ENCODE measurements around the gene ZBTB16.

Gene ZBTB16

DNA sequence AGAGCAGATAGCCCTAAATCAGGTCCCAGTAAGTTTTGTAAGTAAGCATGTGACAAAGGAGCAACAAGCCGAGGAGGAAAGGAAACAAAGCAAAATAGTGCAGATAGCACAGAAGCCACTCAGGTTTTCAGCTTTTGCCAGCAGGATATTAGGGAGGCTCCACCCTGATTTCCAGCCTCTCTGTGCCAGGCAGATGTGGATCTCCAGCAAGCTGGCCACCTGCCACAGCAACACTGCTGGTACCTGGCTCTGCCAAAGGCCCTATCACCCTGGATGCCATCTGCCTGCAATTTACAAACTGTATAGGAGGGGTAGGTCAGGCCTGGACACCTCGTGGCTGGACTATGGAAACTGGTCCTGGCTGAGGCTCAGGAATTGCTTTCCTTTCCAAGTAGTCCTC is 224.5 kb downstream of the ZBTB16 start:
- H3K4me3 ChIP-seq (ENCODE audit: low read depth, low read length), result no peak overlapping the region
- no peaks in the 10 kb centered on the region for H3K36me3 ChIP-seq (ENCODE audit: control insufficient read depth in 2 of 2, insufficient read depth in 1 of 2, low read length in 2 of 2)
- CTCF ChIA-PET, result interaction anchor here (1.5 kb wide), 1 partner anchor 479 kb away, joined by 5 read pairs; no protein-coding TSS in a partner anchor
- POLR2A ChIA-PET, result no interaction called here
- TF ChIP-seq ZNF248 (tag by site-specific recombination; IDR thresholded peaks at IDR 0.05) (no peak), ZNF626 (tag by site-specific recombination; IDR thresholded peaks at IDR 0.05) (no peak), GLI4 (tag by site-specific recombination; IDR thresholded peaks at IDR 0.05) (no peak), ZNF555 (tag by site-specific recombination; conservative IDR thresholded peaks at IDR 0.05) (no peak), ZNF843 (tag by site-specific recombination; IDR thresholded peaks at IDR 0.05) (no peak), ZNF426 (tag by site-specific recombination; IDR thresholded peaks at IDR 0.05) (no peak), ZNF24 (tag by site-specific recombination; IDR thresholded peaks at IDR 0.05) (no peak), BCL11A (tag by site-specific recombination; IDR thresholded peaks at IDR 0.05; ENCODE audit: low read depth) (no peak), ATF2 (tag by site-specific recombination; IDR thresholded peaks at IDR 0.05; ENCODE audit: low read depth) (no peak), ZNF114 (tag by site-specific recombination; IDR thresholded peaks at IDR 0.05) (no peak)
- TF ChIP-seq, protein P1, sequence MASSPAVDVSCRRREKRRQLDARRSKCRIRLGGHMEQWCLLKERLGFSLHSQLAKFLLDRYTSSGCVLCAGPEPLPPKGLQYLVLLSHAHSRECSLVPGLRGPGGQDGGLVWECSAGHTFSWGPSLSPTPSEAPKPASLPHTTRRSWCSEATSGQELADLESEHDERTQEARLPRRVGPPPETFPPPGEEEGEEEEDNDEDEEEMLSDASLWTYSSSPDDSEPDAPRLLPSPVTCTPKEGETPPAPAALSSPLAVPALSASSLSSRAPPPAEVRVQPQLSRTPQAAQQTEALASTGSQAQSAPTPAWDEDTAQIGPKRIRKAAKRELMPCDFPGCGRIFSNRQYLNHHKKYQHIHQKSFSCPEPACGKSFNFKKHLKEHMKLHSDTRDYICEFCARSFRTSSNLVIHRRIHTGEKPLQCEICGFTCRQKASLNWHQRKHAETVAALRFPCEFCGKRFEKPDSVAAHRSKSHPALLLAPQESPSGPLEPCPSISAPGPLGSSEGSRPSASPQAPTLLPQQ (tag by site-specific recombination; IDR thresholded peaks at IDR 0.05), result no peak
- H3K27ac ChIP-seq (ENCODE audit: extremely low read depth, low read depth, low read length), result no peak overlapping the region
- no peaks in the 10 kb centered on the region for H3K4me1 ChIP-seq (ENCODE audit: control insufficient read depth, insufficient read depth, low read length)
- no peaks in the 10 kb centered on the region for H3K9me3 ChIP-seq (ENCODE audit: control insufficient read depth, insufficient read depth, low read depth, low read length)

DNA sequence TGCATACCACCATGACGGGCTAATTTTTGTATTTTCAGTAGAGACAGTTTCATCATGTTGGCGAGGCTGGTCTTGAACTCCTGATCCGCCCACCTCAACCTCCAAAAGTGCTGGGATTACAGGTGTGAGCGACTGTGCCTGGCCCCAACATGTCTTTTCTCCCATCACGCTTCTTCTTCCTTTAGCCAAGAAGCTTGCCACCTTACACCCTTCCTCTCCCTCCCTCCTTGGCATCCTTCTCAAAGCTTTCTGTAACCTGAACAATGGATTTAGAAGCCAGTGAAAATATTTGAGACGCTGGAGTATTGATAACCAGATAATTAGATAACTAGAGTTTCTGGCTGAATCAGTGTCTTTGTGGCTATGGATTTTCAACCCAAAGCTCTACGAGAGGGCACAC is 225.4 kb downstream of the ZBTB16 start:
- Histone ChIP-seq H3K4me1 (ENCODE audit: control insufficient read depth, insufficient read depth, low read length) (no peaks in the 10 kb centered on the region), H3K9me3 (ENCODE audit: control insufficient read depth, insufficient read depth, low read depth, low read length) (no peaks in the 10 kb centered on the region), H3K27ac (ENCODE audit: extremely low read depth, low read depth, low read length) (no peak overlapping the region), H3K36me3 (ENCODE audit: control insufficient read depth in 2 of 2, insufficient read depth in 1 of 2, low read length in 2 of 2) (no peaks in the 10 kb centered on the region), H3K4me3 (ENCODE audit: low read depth, low read length) (no peak overlapping the region)
- CTCF ChIA-PET, result interaction anchor here (0.9 to 1.5 kb wide), 2 partner anchors 291 to 478 kb away, joined by 4 to 5 read pairs; no protein-coding TSS in a partner anchor
- POLR2A ChIA-PET, result no interaction called here
- TF ChIP-seq ZNF157 (tag by site-specific recombination; IDR thresholded peaks at IDR 0.05) (no peak), KLF10 (tag by site-specific recombination; IDR thresholded peaks at IDR 0.05) (no peak), RBAK (tag by site-specific recombination; IDR thresholded peaks at IDR 0.05) (no peak), OVOL3 (tag by site-specific recombination; IDR thresholded peaks at IDR 0.05) (no peak), ZNF544 (tag by site-specific recombination; IDR thresholded peaks at IDR 0.05) (no peak), ZFP3 (tag by site-specific recombination; IDR thresholded peaks at IDR 0.05; ENCODE audit: low read depth) (no peak), ZNF423 (tag by site-specific recombination; IDR thresholded peaks at IDR 0.05) (no peak), ZNF133 (tag by site-specific recombination; IDR thresholded peaks at IDR 0.05) (no peak), ZEB2 (tag by site-specific recombination; IDR thresholded peaks at IDR 0.05) (no peak)

DNA sequence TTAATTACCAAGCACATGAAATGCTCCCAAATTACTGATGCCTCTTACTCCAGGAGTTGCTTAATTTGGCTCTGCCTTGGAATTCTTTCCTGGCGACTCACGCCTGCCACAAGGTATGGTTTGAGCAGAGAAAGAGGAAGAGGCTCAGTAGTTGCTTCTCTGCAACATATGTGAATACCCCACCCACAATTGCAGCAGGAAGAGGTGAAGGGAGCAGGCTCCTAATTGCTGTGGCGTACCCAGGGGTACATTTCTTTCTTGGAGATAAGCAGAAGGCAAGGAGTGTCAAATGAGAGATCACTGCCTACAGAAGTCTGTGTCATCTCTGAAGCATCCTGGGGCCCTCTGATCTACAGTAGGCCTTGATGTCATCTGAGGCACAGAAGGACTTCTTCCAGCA is 226.1 kb downstream of the ZBTB16 start:
- H3K9me3 ChIP-seq (ENCODE audit: control insufficient read depth, insufficient read depth, low read depth, low read length), result no peaks in the 10 kb centered on the region
- H3K36me3 ChIP-seq (ENCODE audit: control insufficient read depth in 2 of 2, insufficient read depth in 1 of 2, low read length in 2 of 2), result no peaks in the 10 kb centered on the region
- no peaks in the 10 kb centered on the region for H3K4me1 ChIP-seq (ENCODE audit: control insufficient read depth, insufficient read depth, low read length)
- TF ChIP-seq ZSCAN16 (tag by site-specific recombination; IDR thresholded peaks at IDR 0.05), result no peak
- no peak for TF ChIP-seq ZNF48 (tag by site-specific recombination; IDR thresholded peaks at IDR 0.05)
- TF ChIP-seq ZNF335 (tag by site-specific recombination; conservative IDR thresholded peaks at IDR 0.05), result no peak
- no peak for TF ChIP-seq ZNF292 (tag by site-specific recombination; IDR thresholded peaks at IDR 0.05; ENCODE audit: borderline replicate concordance, low read depth)
- 0 out of 2 replicates have a peak, but pooled peaks have one; percentile 13 for TF ChIP-seq ZNF394 (tag by site-specific recombination; IDR thresholded peaks at IDR 0.05; ENCODE audit: borderline replicate concordance)
- no peak for TF ChIP-seq ZNF248 (tag by site-specific recombination; IDR thresholded peaks at IDR 0.05)
- no peak for TF ChIP-seq GLIS2 (tag by site-specific recombination; IDR thresholded peaks at IDR 0.05)
- TF ChIP-seq ZNF600 (tag by site-specific recombination; IDR thresholded peaks at IDR 0.05), result no peak
- no peak for TF ChIP-seq ZNF654 (tag by site-specific recombination; IDR thresholded peaks at IDR 0.05; ENCODE audit: low read depth)
- ChIA-PET POLR2A (interaction anchor here (0.6 kb wide), 1 partner anchor 401 kb away, joined by 3 read pairs; no protein-coding TSS in a partner anchor), CTCF (interaction anchor here (0.9 to 1.5 kb wide), 2 partner anchors 291 to 478 kb away, joined by 4 to 5 read pairs; no protein-coding TSS in a partner anchor)
- H3K4me3 ChIP-seq (ENCODE audit: low read depth, low read length), result no peak overlapping the region
- no peak overlapping the region for H3K27ac ChIP-seq (ENCODE audit: extremely low read depth, low read depth, low read length)

All from HEK293 (cell line).